Sigmoid colon (tissue), 3 donors: ENCODE results near the gene SMIM28.

Source experiments
- CTCF ChIP-seq, 4 experiments: fragments of 450-650 bp in 3 of 4; fragments of 200-600 bp in 1 of 4; IDR thresholded peaks; one replicate each; pipeline ENCODE4 v1.5.1; 2016 to 2019; ENCODE audit warnings: antibody characterized with exemption in 4 of 4, mild to moderate bottlenecking in 3 of 4, moderate library complexity in 2 of 4
- POLR2A ChIP-seq, 2 donors: fragments of 450-650 bp; IDR thresholded peaks; one replicate each; pipeline ENCODE4 v1.6.1; 2016; ENCODE audit warnings: antibody characterized with exemption in 2 of 2, mild to moderate bottlenecking in 2 of 2, moderate library complexity in 2 of 2

- no peak for TF ChIP-seq POLR2A (IDR thresholded peaks at IDR 0.05)
- no peak for TF ChIP-seq CTCF (IDR thresholded peaks at IDR 0.05)
Observed at GRCh38 chr6:138393871-138394783, 16.4 kb downstream of the SMIM28 start.
